Panc1 (cell line): ENCODE results near the gene CALM3. TPM values are rescaled to one million over a fixed set of nuclear protein-coding genes. Genes with fewer than 3 reads are reported as not detected.

Source experiments
- ATAC-seq: fragments of 200-7000 bp; cut with Tn5 transposase; 2 replicates; pipeline ENCODE4 v1.9.1; 2020; ENCODE audit warnings: mild to moderate bottlenecking, moderate library complexity
- BruUV-seq: library from RNA; stranded (reverse); fragments of 400-500 nt; replicated peaks from 2 replicates; lab custom pipeline; 2021; lab: Mats Ljungman, UMichigan
- CTCF ChIA-PET: fragments of 300-600 bp; sonication (Branson Sonifier 250); formaldehyde crosslinking; loops from one replicate; lab custom pipeline; 2022; ENCODE audit warnings: antibody characterized with exemption; lab: Charles Lee
- POLR2A ChIA-PET: fragments of 300-600 bp; sonication (Branson Sonifier 250); formaldehyde crosslinking; loops from one replicate; lab custom pipeline; 2022; ENCODE audit warnings: antibody characterized with exemption; lab: Charles Lee
- DNase-seq: peaks from one replicate; pipeline ENCODE4 v3.0.0-alpha.2; 2010; ENCODE audit warnings: low read depth, low spot score
- H3K27ac ChIP-seq: 2 replicates; pipeline ENCODE4 v1.5.1; 2011; ENCODE audit warnings: mild to moderate bottlenecking, low read length, inconsistent platforms
- H3K27me3 ChIP-seq: fragments of 200-500 bp; sonication (Bioruptor generic); 2 replicates; pipeline ENCODE4 v1.6.0; 2014; ENCODE audit warnings: low read length, inconsistent platforms; ENCODE audit not compliant: control insufficient read depth, insufficient read depth
- H3K36me3 ChIP-seq: fragments of 200-500 bp; sonication (Bioruptor generic); 2 replicates; pipeline ENCODE4 v1.5.1; 2014; ENCODE audit warnings: inconsistent platforms, mild to moderate bottlenecking, low read length, moderate library complexity; ENCODE audit not compliant: control insufficient read depth, insufficient read depth
- H3K4me1 ChIP-seq: 2 replicates; pipeline ENCODE4 v1.5.1; 2011; ENCODE audit warnings: inconsistent platforms, mild to moderate bottlenecking, low read length, moderate library complexity; ENCODE audit not compliant: control insufficient read depth, insufficient read depth
- H3K4me3 ChIP-seq, 2 experiments: 2 replicates each; pipeline ENCODE4 v1.5.1; 2011 to 2012; ENCODE audit warnings: low read depth in 2 of 2, low read length in 2 of 2, mild to moderate bottlenecking in 2 of 2, inconsistent platforms in 1 of 2, moderate library complexity in 1 of 2
- H3K9me3 ChIP-seq: fragments of 200-500 bp; sonication (Bioruptor generic); 2 replicates; pipeline ENCODE4 v1.5.1; 2014; ENCODE audit warnings: low read depth, mild to moderate bottlenecking, inconsistent platforms, low read length, moderate library complexity; ENCODE audit not compliant: control insufficient read depth, insufficient read depth
- POLR2AphosphoS5 ChIP-seq: IDR thresholded peaks from 2 replicates; pipeline ENCODE4 v1.6.1; 2012; ENCODE audit warnings: mild to moderate bottlenecking, low read depth, low read length, moderate library complexity
- SIN3A ChIP-seq: IDR thresholded peaks from 2 replicates; pipeline ENCODE4 v1.6.1; 2012; ENCODE audit warnings: low read depth, mild to moderate bottlenecking, low read length, moderate library complexity, borderline replicate concordance; ENCODE audit not compliant: insufficient read depth
- TCF7L2 ChIP-seq: IDR thresholded peaks from 2 replicates; pipeline ENCODE4 v1.6.1; 2011; ENCODE audit warnings: mild to moderate bottlenecking, low read depth, low read length, inconsistent platforms
- in situ Hi-C: cut with HindIII; loops from 2 replicates; pipeline ENCODE4 v1.10.0; 2016; ENCODE audit warnings: low sequenced_read_pairs, low pct_unique_long_range_greater_than_20kb
- intact Hi-C: fragments of 100-400 bp; cut with micrococcal nuclease; formaldehyde crosslinking; loops from one replicate; pipeline ENCODE4 v1.10.0; 2022; ENCODE audit not compliant: unreplicated experiment
- total RNA-seq: library from RNA; stranded (reverse); gene quantifications from one replicate; pipeline ENCODE4 v1.2.1, GENCODE V29; 2021; ENCODE audit not compliant: unreplicated experiment
- TF ChIP-seq, protein P1 (sequence below): fragments of 450-650 bp; IDR thresholded peaks from 2 replicates; pipeline ENCODE4 v1.5.1; 2017; ENCODE audit warnings: mild to moderate bottlenecking
- TF ChIP-seq, protein P2 (sequence below), 2 experiments: IDR thresholded peaks; 2 replicates each; pipeline ENCODE4 v1.6.1; 2011 to 2012; ENCODE audit warnings: low read depth in 2 of 2, control low read depth in 1 of 2, low read length in 1 of 2, mild to moderate bottlenecking in 1 of 2, moderate library complexity in 1 of 2; ENCODE audit not compliant: insufficient read depth in 1 of 2

The CALM3 gene
- total RNA-seq, 1 experiment from 2014 or later, result 212 TPM

DNA sequence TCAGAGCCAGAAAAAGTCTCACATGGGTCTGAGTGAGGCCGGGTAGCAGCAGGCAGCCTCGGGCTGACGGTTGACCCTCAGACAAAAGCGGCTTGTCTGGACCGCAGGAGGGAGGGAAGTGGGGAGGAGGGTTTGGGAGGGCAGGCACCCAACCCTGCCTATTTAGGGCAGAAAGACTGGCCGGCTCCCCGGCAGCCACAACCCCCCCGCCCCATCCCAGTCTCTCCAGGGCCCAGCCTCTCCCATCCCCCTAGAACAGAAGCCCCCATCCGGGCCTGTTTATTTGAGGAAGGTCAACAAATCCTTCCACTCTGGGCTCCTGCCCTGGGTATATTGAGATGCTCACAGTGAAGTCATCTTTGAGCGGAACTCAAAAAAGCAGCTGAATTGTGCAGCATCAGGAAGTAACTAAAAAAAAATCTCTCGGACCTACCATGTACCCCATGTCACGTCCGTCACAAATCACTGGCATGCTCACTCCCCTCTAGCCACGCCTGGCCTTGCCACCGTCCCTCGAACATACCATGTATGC, 53.6 kb downstream of the CALM3 start:
- Histone ChIP-seq H3K36me3 (no peaks in the 10 kb centered on the region), H3K9me3 (no peaks in the 10 kb centered on the region), H3K4me3 (no peak overlapping the region), H3K27ac (no peak overlapping the region), H3K4me1 (no peaks in the 10 kb centered on the region), H3K27me3 (no peaks in the 10 kb centered on the region)
- in situ Hi-C loops, result no loop called here
- TF ChIP-seq SIN3A (no peak), POLR2AphosphoS5 (no peak), TCF7L2 (no peak)
- TF ChIP-seq, protein P1, sequence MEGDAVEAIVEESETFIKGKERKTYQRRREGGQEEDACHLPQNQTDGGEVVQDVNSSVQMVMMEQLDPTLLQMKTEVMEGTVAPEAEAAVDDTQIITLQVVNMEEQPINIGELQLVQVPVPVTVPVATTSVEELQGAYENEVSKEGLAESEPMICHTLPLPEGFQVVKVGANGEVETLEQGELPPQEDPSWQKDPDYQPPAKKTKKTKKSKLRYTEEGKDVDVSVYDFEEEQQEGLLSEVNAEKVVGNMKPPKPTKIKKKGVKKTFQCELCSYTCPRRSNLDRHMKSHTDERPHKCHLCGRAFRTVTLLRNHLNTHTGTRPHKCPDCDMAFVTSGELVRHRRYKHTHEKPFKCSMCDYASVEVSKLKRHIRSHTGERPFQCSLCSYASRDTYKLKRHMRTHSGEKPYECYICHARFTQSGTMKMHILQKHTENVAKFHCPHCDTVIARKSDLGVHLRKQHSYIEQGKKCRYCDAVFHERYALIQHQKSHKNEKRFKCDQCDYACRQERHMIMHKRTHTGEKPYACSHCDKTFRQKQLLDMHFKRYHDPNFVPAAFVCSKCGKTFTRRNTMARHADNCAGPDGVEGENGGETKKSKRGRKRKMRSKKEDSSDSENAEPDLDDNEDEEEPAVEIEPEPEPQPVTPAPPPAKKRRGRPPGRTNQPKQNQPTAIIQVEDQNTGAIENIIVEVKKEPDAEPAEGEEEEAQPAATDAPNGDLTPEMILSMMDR, result no peak
- TF ChIP-seq, protein P2, sequence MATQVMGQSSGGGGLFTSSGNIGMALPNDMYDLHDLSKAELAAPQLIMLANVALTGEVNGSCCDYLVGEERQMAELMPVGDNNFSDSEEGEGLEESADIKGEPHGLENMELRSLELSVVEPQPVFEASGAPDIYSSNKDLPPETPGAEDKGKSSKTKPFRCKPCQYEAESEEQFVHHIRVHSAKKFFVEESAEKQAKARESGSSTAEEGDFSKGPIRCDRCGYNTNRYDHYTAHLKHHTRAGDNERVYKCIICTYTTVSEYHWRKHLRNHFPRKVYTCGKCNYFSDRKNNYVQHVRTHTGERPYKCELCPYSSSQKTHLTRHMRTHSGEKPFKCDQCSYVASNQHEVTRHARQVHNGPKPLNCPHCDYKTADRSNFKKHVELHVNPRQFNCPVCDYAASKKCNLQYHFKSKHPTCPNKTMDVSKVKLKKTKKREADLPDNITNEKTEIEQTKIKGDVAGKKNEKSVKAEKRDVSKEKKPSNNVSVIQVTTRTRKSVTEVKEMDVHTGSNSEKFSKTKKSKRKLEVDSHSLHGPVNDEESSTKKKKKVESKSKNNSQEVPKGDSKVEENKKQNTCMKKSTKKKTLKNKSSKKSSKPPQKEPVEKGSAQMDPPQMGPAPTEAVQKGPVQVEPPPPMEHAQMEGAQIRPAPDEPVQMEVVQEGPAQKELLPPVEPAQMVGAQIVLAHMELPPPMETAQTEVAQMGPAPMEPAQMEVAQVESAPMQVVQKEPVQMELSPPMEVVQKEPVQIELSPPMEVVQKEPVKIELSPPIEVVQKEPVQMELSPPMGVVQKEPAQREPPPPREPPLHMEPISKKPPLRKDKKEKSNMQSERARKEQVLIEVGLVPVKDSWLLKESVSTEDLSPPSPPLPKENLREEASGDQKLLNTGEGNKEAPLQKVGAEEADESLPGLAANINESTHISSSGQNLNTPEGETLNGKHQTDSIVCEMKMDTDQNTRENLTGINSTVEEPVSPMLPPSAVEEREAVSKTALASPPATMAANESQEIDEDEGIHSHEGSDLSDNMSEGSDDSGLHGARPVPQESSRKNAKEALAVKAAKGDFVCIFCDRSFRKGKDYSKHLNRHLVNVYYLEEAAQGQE (IDR thresholded peaks at IDR 0.05; ENCODE audit: insufficient read depth in 1 of 2, low read depth in 2 of 2, low read length in 1 of 2), result no peak
- intact Hi-C loops, result no loop called here
- no TSS peak for BruUV-seq
- ChIA-PET POLR2A (no interaction called here), CTCF (no interaction called here)
- no peak for ATAC-seq
- no peak for DNase-seq

DNA sequence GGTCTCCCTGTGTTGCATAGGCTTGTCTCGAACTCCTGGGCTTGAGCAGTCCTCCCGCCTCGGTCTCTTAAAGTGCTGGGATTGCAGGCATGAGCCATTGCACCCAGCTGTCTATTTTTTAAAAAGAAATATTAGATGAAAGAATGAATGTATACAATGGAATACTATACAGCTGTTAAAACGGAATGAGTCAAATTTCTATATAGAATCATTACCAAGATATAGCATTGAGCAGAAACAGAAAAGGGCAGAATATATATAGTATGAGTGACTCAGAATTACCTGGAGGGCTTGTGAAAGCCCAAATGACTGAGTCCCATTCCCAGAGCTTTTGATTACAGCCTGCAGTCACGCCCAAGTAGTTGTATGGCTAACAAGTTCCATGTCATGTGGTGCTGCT, 55.4 kb downstream of the CALM3 start:
- intact Hi-C loops, result no loop called here

More for the DNA sequence above, 55.4 kb downstream of the CALM3 start:
- peaks cover 7% of the 10 kb centered on the region; the same call in 1 of the 2 replicates for H3K4me1 ChIP-seq
- no peaks in the 10 kb centered on the region for H3K27me3 ChIP-seq
- in situ Hi-C loops, result no loop called here
- TF ChIP-seq, protein P1, result no peak
- TF ChIP-seq, protein P2 (IDR thresholded peaks at IDR 0.05; ENCODE audit: insufficient read depth in 1 of 2, low read depth in 2 of 2, low read length in 1 of 2), result no peak
- no peak for TF ChIP-seq TCF7L2
- no peak for TF ChIP-seq POLR2AphosphoS5
- TF ChIP-seq SIN3A, result no peak
- no peak overlapping the region for H3K27ac ChIP-seq
- H3K4me3 ChIP-seq, result no peak overlapping the region
- H3K36me3 ChIP-seq, result no peaks in the 10 kb centered on the region
- no peaks in the 10 kb centered on the region for H3K9me3 ChIP-seq
- ATAC-seq (no peak), DNase-seq (no peak)
- no TSS peak for BruUV-seq
- CTCF ChIA-PET, result no interaction called here
- POLR2A ChIA-PET, result no interaction called here
